ENCODE data around the gene RNU1-2.
A peak's percentile ranks its signal among the peaks of the same experiment; 100 is the strongest.

GRCh38 chr1:16905110-16905867, 9.5 kb downstream of the RNU1-2 start:
- no peak for TF ChIP-seq CTCF (IDR thresholded peaks at IDR 0.05 in 8 of 11, conservative IDR thresholded peaks at IDR 0.05 in 3 of 11)
- TF ChIP-seq POLR2A (IDR thresholded peaks at IDR 0.05) = peak; percentile 61 to 98 (median 97)
- peak in 2 of 3 donors; percentile 99 to 100 for TF ChIP-seq POLR2AphosphoS5 (IDR thresholded peaks at IDR 0.05)
